SW480 (cell line): ENCODE measurements around the gene BPIFA2.
A peak's percentile ranks its signal among the peaks of the same experiment; 100 is the strongest.
"Not testable (repeated sequence)": the region's sequence is repeated elsewhere in the genome, so short reads cannot be mapped to it uniquely, and the experiment has no call there.

ENCODE experiments used
- DNase-seq: peaks from one replicate; pipeline ENCODE4 v3.0.0-alpha.2; 2016; ENCODE audit warnings: low spot score

The BPIFA2 gene

DNA sequence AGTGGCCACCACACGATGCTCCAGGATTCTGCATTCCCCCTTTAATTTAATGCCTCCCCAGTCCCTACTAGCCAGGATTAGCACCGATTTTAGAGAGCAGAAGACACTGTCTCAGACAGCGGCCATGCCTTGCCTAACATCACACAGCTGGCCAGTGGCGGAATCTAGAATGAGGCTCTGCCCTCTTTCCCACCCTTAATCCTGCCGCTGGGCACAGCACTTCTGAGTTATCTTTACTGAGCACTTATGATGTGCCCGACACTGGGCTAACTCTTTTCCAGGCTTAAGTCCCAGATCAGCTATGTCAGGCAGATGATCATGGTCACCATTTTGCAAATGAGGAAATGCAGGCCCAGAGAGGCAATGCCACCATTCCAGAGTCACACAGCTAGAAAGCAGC lies 5.6 kb upstream of the BPIFA2 start:
- no peak for DNase-seq

GRCh38 chr20:33162753-33163152 lies 5.2 kb upstream of the BPIFA2 start:
- DNase-seq = no peak

DNA sequence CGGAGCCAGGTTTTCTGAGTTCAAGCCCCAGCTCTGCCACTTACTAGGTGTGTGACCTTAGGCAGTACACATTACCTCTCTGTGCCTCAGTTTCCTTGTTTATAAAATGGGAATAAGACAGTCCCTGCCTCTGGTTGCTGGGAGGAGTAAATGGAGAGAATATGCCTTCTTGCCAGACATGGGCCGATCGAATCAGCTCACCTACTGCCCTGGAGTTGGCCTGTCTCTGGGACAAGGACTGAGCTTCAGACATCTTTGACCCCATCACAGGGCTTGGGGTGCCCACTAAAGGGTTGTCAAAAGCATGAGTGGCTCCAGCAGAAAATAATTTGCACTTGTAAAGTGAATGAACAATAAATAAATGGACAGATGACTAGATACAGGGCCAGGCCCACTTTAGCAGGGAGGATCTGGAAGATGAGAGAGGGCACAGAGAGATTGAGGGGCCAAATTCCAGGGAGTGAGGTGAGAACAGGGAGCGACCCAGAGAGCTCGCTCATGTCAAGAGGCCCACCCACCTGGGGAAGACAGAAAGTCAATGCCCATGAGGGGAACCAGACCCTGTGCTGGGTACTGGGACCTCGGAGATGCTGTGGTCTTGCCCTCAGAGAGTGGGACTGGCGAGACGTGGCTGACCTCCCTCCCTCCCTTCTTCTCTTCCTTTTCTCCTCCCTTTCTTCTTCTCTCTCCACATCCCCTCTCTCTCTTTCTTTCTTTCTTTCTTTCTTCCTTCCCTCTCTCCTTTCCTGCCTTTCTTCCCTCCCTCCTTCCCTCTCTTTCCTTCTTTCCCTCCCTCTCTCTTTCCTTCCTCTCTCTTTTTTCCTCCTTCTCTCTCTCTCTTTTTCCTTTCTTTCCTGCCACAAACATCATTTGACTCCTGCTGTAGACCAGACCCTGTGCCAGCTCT lies 3.9 kb upstream of the BPIFA2 start:
- no peak for DNase-seq

- no peak for DNase-seq
These were observed 3.2 kb upstream of the BPIFA2 start for GRCh38 chr20:33164763-33165095.

GRCh38 chr20:33165416-33166055 lies 2.4 kb upstream of the BPIFA2 start:
- no peak for DNase-seq

DNA sequence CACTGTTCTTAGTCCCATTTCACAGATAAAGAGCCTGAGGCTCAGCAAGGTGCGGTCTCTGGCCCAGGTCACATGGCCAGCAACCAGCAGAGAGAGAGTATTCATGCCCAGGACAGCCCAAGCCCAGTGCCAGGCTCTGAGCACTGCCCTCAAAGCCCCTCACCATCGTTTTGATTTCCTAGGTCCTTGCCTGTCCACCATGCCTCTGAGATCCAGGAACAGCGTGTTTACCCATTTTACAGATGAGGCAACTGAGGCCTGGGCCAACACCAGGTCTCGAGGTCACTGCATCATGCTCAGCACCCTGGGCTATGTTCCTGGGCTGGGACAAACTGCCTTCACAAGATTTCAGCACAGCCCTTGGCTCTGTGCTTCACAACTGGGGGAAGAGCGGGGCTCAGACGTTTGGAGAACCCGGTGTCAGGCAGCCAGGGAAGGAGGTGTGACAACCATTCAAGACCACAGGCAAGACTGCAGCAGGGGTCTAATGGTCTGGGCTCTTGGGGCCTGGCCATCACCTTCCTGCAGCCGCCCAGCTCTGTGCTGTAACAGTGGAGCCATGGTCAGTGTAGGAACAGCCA lies 1.3 kb upstream of the BPIFA2 start:
- DNase-seq = no peak

- DNase-seq = no peak
These were observed 1.3 kb downstream of the BPIFA2 start for GRCh38 chr20:33169176-33169794.

DNA sequence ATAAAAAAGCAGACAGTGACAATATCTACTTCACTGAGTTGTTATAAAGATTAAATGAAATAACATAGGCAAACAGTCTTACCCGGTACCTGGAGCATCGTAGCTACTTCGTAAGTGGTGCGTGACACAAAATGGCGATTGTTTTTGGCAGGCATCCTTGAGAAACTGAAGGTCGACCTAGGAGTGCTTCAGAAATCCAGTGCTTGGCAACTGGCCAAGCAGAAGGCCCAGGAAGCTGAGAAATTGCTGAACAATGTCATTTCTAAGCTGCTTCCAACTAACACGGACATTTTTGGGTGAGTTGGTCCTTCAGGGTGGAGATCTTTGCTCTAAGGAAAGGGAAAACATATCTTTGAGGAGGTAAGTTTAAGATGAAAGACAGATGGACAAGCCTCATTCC lies 4.8 kb downstream of the BPIFA2 start:
- no peak for DNase-seq

GRCh38 chr20:33175123-33175522 lies 7.2 kb downstream of the BPIFA2 start:
- no peak for DNase-seq

DNA sequence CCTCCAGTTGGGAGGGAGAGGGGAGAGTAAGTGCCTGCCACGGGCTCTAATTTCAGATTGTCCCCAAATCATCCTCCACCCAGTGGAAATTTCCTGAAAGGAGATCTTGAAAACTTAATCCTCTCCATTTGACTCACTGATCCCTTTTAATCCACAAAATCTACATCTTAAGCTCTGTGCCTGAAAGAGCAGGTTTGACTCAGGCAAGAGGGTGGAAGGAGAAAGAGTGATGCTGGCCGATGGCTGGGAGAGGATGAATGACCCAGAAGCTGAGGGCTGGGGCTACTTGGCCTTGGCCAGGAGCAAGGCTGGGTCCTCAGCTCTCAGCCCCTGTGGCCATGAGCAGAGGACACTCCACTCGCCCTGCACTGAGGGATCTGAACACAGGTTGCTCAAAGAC lies 8.1 kb downstream of the BPIFA2 start:
- no peak for DNase-seq

GRCh38 chr20:33177866-33178265 lies 9.9 kb downstream of the BPIFA2 start:
- DNase-seq = no peak

GRCh38 chr20:33178726-33179125 lies 10.8 kb downstream of the BPIFA2 start:
- DNase-seq = peak; percentile 54

DNA sequence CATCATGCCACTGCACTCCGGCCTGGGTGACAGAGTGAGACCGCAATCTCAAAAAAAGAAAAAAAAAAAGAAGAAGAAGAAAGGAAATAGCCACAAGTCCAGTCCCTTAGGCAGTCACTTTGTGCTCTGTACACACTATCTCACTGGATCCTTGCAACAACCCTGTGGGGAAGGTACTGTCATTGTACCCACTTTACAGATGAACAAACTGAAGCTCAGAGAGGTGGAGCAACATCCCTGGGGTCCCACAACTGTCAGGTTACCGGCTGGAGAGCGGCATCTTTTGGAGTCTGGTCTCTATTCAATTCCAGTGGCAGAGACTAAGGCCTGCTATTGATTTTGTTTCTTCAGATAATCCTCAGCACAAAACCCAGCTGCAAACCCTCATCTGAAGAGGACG lies 12.2 kb downstream of the BPIFA2 start:
- DNase-seq = no peak

DNA sequence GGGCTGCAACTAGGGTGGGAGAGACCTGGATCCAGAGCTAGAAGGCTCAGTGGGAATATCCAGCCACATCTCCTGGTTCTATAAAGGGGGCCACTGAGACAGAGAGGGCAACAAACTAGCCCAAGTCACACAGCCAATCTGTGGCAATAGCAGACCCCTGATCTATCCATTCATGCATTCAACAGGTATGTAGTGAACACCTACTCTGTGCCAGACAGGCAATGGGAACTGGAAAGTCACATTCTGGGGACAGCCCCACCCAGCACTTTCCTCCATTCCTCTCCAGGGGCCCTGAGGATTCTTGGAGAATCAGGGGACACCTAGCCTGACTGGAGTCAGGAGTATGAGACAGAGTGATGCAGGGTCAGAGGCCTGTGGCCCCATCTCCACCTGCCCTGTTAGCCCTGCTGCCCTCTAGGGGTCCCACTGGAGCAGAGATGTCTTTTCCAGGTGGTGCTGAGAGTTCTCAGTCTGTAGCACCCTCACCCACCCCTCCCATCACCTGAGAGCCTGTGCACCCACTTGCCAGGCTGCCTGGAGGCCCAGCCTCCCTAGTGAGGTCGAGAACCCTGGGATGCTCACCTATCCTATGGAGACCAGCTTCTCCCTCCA lies 13.6 kb downstream of the BPIFA2 start:
- DNase-seq = no peak

DNA sequence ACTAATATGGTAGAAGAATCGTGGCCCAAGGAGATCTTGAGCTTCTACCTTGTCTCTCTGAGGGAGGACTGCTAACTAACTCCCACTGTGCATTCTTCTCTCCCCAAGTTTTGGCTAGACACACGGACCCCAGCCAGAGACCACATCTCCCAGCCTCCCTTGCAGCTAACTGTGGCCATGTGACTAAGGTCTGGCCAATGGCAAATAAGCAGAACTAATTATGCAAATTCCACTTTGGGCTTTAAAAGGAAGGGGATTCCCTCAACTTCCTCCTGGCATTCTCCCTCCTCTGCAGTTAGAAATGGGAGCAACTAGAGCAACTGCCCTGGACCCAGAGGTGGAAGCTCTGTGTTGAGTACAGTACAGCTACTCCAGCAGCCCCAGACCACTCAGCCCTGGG lies 15.4 kb downstream of the BPIFA2 start:
- DNase-seq = no peak

GRCh38 chr20:33185031-33185590 lies 17.2 kb downstream of the BPIFA2 start:
- not testable (repeated sequence) for DNase-seq

- DNase-seq = no peak
These were observed 19.5 kb downstream of the BPIFA2 start for GRCh38 chr20:33187491-33187890.

GRCh38 chr20:33188421-33188820 lies 20.5 kb downstream of the BPIFA2 start:
- DNase-seq = no peak

DNA sequence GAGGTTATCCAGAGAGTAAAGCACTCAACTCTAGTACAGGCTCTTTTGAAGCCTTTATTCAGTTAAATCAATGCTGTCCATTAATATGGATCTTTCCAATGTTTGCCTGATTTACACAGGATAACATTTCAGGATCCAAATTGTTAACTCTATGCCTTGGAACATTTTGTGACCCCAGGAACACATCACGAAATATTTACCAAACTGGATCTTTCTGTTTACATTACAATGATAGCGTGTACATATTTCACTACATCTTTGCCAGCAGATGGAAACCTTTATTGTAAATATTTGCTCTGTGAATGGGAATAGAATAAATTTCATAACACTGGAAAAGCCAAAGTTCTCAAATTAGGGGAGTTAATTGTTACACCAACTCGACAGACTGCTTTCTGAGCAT lies 23.5 kb downstream of the BPIFA2 start:
- no peak for DNase-seq

GRCh38 chr20:33191955-33192354 lies 24.0 kb downstream of the BPIFA2 start:
- no peak for DNase-seq

DNA sequence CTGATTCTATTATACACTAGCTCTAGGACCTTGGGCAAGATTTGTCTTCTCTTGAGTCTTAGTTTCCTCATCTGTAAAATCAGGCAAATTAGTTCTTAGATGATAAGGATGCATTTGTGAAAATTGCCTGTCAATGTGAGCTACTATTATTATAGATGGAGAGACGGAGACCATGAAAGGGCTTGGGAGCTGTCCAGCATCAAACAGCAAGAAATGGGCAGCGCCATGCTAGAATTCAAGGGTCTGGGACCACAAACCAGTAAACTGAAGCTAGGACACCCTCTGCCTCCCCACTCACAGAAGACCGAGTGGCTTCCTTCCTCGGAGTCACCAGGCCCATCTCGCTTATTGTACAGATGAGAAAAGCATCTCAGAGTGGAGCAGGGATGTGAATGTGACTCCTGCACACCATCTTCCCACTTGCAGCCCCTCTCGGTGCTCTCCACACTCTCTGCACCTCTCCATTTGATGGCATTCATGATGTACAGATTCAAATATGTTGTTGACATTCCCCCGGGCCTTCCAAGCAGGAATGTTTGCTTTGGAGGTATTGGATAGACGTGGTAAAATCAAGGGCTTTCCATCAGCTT lies 25.0 kb downstream of the BPIFA2 start:
- DNase-seq = no peak

GRCh38 chr20:33199026-33199425 lies 31.1 kb downstream of the BPIFA2 start:
- no peak for DNase-seq
